MCF 10A (cell line): ENCODE results near the gene CLEC16A. TPM values are rescaled to one million over a fixed set of nuclear protein-coding genes. Genes with fewer than 3 reads are reported as not detected.

Experiments
- BruUV-seq: library from RNA; stranded (reverse); fragments of 400-500 nt; replicated peaks from 2 replicates; lab custom pipeline; 2021; lab: Mats Ljungman, UMichigan
- CTCF ChIA-PET: fragments of 300-600 bp; sonication (Branson Sonifier 250); formaldehyde crosslinking; extraction: SDS; loops from one replicate; lab custom pipeline; 2021; ENCODE audit warnings: antibody characterized with exemption, inconsistent platforms; lab: Yijun Ruan, JAX
- POLR2A ChIA-PET: fragments of 300-600, 350-650 bp; sonication (Branson Sonifier 250); formaldehyde crosslinking; extraction: SDS; loops from one replicate; lab custom pipeline; 2020; ENCODE audit warnings: antibody characterized with exemption, inconsistent platforms; lab: Yijun Ruan, JAX
- DNase-seq: peaks from one replicate; pipeline ENCODE4 v3.0.0-alpha.2; 2018; ENCODE audit not compliant: unreplicated experiment
- H3K27ac Mint-ChIP-seq: one replicate; pipeline ENCODE4 v1.8.0; 2022; ENCODE audit warnings: mild to moderate bottlenecking, low read depth, mixed read lengths; ENCODE audit not compliant: unreplicated experiment
- H3K27me3 Mint-ChIP-seq: one replicate; pipeline ENCODE4 v1.8.0; 2022; ENCODE audit warnings: mixed read lengths; ENCODE audit not compliant: insufficient read depth, unreplicated experiment
- H3K36me3 Mint-ChIP-seq: one replicate; pipeline ENCODE4 v1.8.0; 2022; ENCODE audit warnings: mild to moderate bottlenecking, moderate library complexity, mixed read lengths; ENCODE audit not compliant: insufficient read depth, unreplicated experiment
- H3K4me1 Mint-ChIP-seq: one replicate; pipeline ENCODE4 v1.8.0; 2022; ENCODE audit warnings: mixed read lengths; ENCODE audit not compliant: insufficient read depth, unreplicated experiment
- H3K4me3 Mint-ChIP-seq: one replicate; pipeline ENCODE4 v1.8.0; 2022; ENCODE audit warnings: mild to moderate bottlenecking, moderate library complexity, mixed read lengths; ENCODE audit not compliant: unreplicated experiment
- H3K9me3 Mint-ChIP-seq: one replicate; pipeline ENCODE4 v1.8.0; 2022; ENCODE audit warnings: mixed read lengths; ENCODE audit not compliant: unreplicated experiment
- intact Hi-C: fragments of 100-400 bp; cut with micrococcal nuclease; formaldehyde crosslinking; loops from 2 replicates; pipeline ENCODE4 v1.14.1; 2022
- total RNA-seq: library from RNA; stranded (reverse); gene quantifications from 2 replicates; pipeline ENCODE4 v1.2.3, GENCODE V29; 2022
- TF ChIP-seq, protein P1 (sequence below): fragments of 200-600 bp; IDR thresholded peaks from one replicate; pipeline ENCODE4 v1.8.0; 2022; ENCODE audit warnings: antibody characterized with exemption, mild to moderate bottlenecking; ENCODE audit not compliant: unreplicated experiment

The CLEC16A gene
- total RNA-seq, 1 experiment from 2014 or later, result 32.4 TPM

DNA sequence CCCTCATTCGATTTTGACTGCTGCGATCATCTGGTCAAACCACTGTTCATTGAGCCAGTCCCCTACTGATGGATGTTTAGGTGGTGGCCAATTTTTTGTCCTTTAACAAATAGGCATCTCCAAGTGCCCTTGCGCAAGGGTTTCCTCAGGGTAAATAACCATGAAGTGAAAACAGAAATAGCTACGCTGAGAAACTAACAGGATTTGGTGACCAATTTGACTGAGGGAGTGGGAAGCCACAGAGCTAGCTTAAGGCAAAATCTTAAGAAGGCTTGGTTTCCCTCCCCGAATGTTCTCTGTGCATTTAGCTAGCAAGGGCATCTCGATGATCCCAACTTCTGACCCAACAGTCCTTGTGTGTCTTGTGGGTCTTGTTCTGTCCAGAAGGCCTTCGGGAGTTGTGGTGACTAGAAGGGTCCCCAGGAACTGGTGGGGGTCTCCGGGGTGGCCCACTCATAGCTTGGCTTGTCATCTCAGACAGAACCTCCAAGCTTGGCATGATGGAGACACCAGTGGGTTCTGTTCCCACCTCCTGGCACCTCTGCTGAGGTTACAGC, 194.5 kb downstream of the CLEC16A start:
- ChIA-PET POLR2A (interaction anchor here (0.7 to 1.6 kb wide), 2 partner anchors 106 to 117 kb away, joined by 3 to 5 read pairs; partner anchors contain the start of gene SOCS1), CTCF (interaction anchor here (0.6 to 2.6 kb wide), 7 partner anchors 12 to 175 kb away, joined by 3 to 7 read pairs (median 3); partner anchors contain the start of gene SOCS1)
- TF ChIP-seq, protein P1, sequence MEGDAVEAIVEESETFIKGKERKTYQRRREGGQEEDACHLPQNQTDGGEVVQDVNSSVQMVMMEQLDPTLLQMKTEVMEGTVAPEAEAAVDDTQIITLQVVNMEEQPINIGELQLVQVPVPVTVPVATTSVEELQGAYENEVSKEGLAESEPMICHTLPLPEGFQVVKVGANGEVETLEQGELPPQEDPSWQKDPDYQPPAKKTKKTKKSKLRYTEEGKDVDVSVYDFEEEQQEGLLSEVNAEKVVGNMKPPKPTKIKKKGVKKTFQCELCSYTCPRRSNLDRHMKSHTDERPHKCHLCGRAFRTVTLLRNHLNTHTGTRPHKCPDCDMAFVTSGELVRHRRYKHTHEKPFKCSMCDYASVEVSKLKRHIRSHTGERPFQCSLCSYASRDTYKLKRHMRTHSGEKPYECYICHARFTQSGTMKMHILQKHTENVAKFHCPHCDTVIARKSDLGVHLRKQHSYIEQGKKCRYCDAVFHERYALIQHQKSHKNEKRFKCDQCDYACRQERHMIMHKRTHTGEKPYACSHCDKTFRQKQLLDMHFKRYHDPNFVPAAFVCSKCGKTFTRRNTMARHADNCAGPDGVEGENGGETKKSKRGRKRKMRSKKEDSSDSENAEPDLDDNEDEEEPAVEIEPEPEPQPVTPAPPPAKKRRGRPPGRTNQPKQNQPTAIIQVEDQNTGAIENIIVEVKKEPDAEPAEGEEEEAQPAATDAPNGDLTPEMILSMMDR, result no peak
- Mint-ChIP-seq H3K4me1 (peaks cover 57% of the 10 kb centered on the region), H3K27ac (peak overlapping the region; percentile 82), H3K36me3 (peaks cover 13% of the 10 kb centered on the region), H3K9me3 (no peaks in the 10 kb centered on the region), H3K27me3 (no peaks in the 10 kb centered on the region), H3K4me3 (no peak overlapping the region)
- intact Hi-C loops, result loop anchor here (5.0 to 10.0 kb wide), 3 partner anchors 63 to 226 kb away; partner anchors contain the start of gene SOCS1
- no TSS peak for BruUV-seq
- DNase-seq, result peak; percentile 67

DNA sequence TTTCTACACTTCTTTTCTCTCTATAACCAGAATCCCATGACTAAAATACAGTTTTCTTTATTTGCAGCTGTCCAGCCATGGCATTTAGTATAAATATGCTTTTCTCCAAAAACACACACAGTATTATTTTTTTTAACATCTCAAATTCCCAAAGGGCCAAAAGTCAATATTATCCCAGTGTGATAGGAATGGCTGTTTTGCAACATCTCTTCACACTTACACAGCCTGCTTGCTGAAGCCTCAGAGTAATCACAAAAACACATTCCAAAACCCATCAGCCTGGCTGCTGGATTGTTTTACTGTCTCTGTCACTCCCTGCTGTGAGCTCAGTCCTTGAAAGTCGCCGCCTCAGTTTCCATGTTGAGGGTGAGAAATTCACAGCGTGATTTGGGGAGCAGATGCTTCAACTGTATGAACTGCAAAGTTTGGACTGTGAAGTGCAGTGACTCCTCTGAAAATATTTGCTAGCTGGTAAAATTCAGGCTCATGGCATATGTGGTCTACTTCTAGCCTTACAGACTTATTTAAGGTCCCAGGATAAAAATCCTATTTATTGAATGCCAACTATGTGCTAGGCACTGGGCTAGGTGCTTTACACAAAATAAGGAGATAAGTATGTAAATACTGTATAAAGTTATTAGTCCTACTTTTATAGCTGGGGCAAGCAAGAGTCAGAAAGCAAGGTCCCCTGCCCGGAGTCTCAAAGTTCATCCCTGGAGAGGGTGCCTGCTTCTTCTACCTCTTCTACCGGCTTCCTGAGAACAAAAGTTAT, 195.1 kb downstream of the CLEC16A start:
- peak; percentile 50 for DNase-seq
- Mint-ChIP-seq H3K4me3 (no peak overlapping the region), H3K9me3 (no peaks in the 10 kb centered on the region), H3K27ac (peak overlapping the region; percentile 82), H3K36me3 (peaks cover 13% of the 10 kb centered on the region), H3K4me1 (peaks cover 55% of the 10 kb centered on the region), H3K27me3 (no peaks in the 10 kb centered on the region)
- TF ChIP-seq, protein P1, result no peak
- CTCF ChIA-PET, result interaction anchor here (0.6 to 1.5 kb wide), 6 partner anchors 11 to 176 kb away, joined by 3 to 4 read pairs (median 3); no protein-coding TSS in a partner anchor
- intact Hi-C loops, result loop anchor here (5.0 to 10.0 kb wide), 3 partner anchors 63 to 225 kb away; partner anchors contain the start of gene SOCS1
- POLR2A ChIA-PET, result interaction anchor here (0.7 to 1.6 kb wide), 2 partner anchors 116 to 195 kb away, joined by 3 to 5 read pairs; partner anchors contain the start of genes CLEC16A and SOCS1
- no TSS peak for BruUV-seq

DNA sequence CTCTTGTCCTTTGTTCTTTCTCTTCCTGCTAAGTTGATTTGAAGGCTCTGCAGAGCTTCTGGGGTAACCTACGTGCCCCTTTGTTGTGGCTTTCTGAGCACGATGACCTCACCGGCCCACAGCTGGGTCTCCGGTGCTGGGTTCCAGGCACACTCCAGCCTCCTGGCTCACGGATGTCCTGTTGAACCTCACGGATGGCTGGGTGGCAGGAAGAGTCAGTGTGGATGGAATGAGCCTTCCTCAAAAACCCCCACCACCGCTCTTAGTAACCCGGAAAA, 195.7 kb downstream of the CLEC16A start:
- H3K4me1 Mint-ChIP-seq, result peaks cover 50% of the 10 kb centered on the region
- H3K9me3 Mint-ChIP-seq, result no peaks in the 10 kb centered on the region
- TF ChIP-seq, protein P1, result no peak
- DNase-seq, result no peak
- H3K36me3 Mint-ChIP-seq, result peaks cover 13% of the 10 kb centered on the region
- ChIA-PET POLR2A (interaction anchor here (0.7 kb wide), 1 partner anchor 195 kb away, joined by 3 read pairs; the partner anchor contains the start of gene CLEC16A), CTCF (interaction anchor here (0.5 to 1.1 kb wide), 3 partner anchors 9 to 177 kb away, joined by 3 to 4 read pairs (median 4); no protein-coding TSS in a partner anchor)
- H3K4me3 Mint-ChIP-seq, result no peak overlapping the region
- intact Hi-C loops, result no loop called here
- BruUV-seq, result no TSS peak
- no peaks in the 10 kb centered on the region for H3K27me3 Mint-ChIP-seq
- H3K27ac Mint-ChIP-seq, result no peak overlapping the region

DNA sequence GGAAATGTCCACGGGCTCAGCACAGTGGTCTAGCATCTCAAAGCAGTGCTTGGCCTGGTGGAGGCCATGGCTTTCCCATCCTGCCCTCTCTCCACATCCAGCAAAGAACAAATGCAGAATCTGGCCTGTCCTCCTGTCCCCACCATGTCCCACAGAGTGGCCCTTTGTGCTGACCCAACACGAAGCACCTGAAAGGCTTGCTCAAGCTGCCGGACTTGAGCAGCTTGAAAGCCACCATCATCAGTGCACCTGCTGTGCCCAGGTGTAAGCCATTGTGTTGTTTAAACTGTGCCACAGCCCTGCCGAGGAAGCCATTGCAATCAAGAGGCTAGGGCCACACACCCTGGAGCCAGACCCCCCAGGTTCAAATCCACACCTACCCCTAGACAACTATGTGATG, 196.1 kb downstream of the CLEC16A start:
- H3K4me1 Mint-ChIP-seq, result peaks cover 45% of the 10 kb centered on the region
- ChIA-PET POLR2A (no interaction called here), CTCF (interaction anchor here (0.5 kb wide), 1 partner anchor 9 kb away, joined by 4 read pairs; no protein-coding TSS in a partner anchor)
- TF ChIP-seq, protein P1, result no peak
- H3K4me3 Mint-ChIP-seq, result no peak overlapping the region
- H3K36me3 Mint-ChIP-seq, result peaks cover 13% of the 10 kb centered on the region
- DNase-seq, result no peak
- intact Hi-C loops, result no loop called here
- H3K27ac Mint-ChIP-seq, result no peak overlapping the region
- no peaks in the 10 kb centered on the region for H3K27me3 Mint-ChIP-seq
- no TSS peak for BruUV-seq
- no peaks in the 10 kb centered on the region for H3K9me3 Mint-ChIP-seq
